Vagina (tissue), 2 donors: ENCODE data around the gene NUMA1. TPM values are rescaled to one million over a fixed set of nuclear protein-coding genes. Genes with fewer than 3 reads are reported as not detected.

Experiments used
- DNase-seq, 2 donors: peaks; one replicate each; pipeline ENCODE4 v3.0.0-alpha.2; 2017; ENCODE audit errors: extremely low spot score in 2 of 2
- H3K27ac ChIP-seq: fragments of 200-600 bp; sonication (generic); one replicate; pipeline ENCODE4 v1.5.1; 2019
- H3K27me3 ChIP-seq: fragments of 200-600 bp; sonication (generic); one replicate; pipeline ENCODE4 v1.5.1; 2019
- H3K36me3 ChIP-seq, 2 donors: fragments of 200-600 bp; sonication (generic); one replicate each; pipeline ENCODE4 v1.5.1; 2017 to 2019
- H3K4me1 ChIP-seq: fragments of 200-600 bp; sonication (generic); one replicate; pipeline ENCODE4 v1.5.1; 2019
- H3K4me3 ChIP-seq, 2 donors: fragments of 200-600 bp; sonication (generic); 1 replicate in 1 of 2; 2 replicates in 1 of 2; pipeline ENCODE4 v1.5.1; 2016 to 2019
- H3K9me3 ChIP-seq: fragments of 200-600 bp; sonication (generic); one replicate; pipeline ENCODE4 v1.5.1; 2019
- CTCF ChIP-seq, 3 experiments: fragments of 450-650 bp in 2 of 3; fragments of 200-600 bp in 1 of 3; sonication (generic) in 1 of 3; IDR thresholded peaks; one replicate each; pipeline ENCODE4 v1.5.1; 2017 to 2019; ENCODE audit warnings: antibody characterized with exemption in 3 of 3, mild to moderate bottlenecking in 2 of 3, moderate library complexity in 2 of 3
- POLR2A ChIP-seq, 2 donors: fragments of 450-650 bp; IDR thresholded peaks; one replicate each; pipeline ENCODE4 v1.6.1; 2017; ENCODE audit warnings: antibody characterized with exemption in 2 of 2, mild to moderate bottlenecking in 2 of 2, moderate library complexity in 2 of 2
- POLR2AphosphoS5 ChIP-seq, 2 donors: sonication (generic); formaldehyde crosslinking; IDR thresholded peaks; one replicate each; pipeline ENCODE4 v1.9.0; 2017; ENCODE audit warnings: antibody characterized with exemption in 2 of 2, mild to moderate bottlenecking in 2 of 2, low read depth in 1 of 2; ENCODE audit not compliant: insufficient read depth in 1 of 2
- intact Hi-C: fragments of 100-400 bp; cut with DNase I; formaldehyde crosslinking; loops from one replicate; pipeline ENCODE4 v1.15.1; 2023
- total RNA-seq: library from RNA; depleted of rRNA; stranded (reverse); fragments of >200 nt; gene quantifications from one replicate; pipeline ENCODE4 v1.2.3, GENCODE V29; 2016

NUMA1 gene
- total RNA-seq, 1 donor from 2014 or later = 314 TPM

GRCh38 chr11:72008728-72009127 is 71.6 kb downstream of the NUMA1 start:
- H3K27me3 ChIP-seq = no peaks in the 10 kb centered on the region
- peaks cover 31% of the 10 kb centered on the region for H3K4me1 ChIP-seq
- peaks cover 11 to 100% of the 10 kb centered on the region in 2 donors for H3K36me3 ChIP-seq
- H3K4me3 ChIP-seq = no peak overlapping the region
- no peaks in the 10 kb centered on the region for H3K9me3 ChIP-seq
- intact Hi-C loops = no loop called here
- TF ChIP-seq POLR2AphosphoS5 (IDR thresholded peaks at IDR 0.05; ENCODE audit: insufficient read depth in 1 of 2, low read depth in 1 of 2) (no peak), POLR2A (IDR thresholded peaks at IDR 0.05) (no peak), CTCF (IDR thresholded peaks at IDR 0.05) (no peak)
- H3K27ac ChIP-seq = no peak overlapping the region
- DNase-seq = no peak

DNA sequence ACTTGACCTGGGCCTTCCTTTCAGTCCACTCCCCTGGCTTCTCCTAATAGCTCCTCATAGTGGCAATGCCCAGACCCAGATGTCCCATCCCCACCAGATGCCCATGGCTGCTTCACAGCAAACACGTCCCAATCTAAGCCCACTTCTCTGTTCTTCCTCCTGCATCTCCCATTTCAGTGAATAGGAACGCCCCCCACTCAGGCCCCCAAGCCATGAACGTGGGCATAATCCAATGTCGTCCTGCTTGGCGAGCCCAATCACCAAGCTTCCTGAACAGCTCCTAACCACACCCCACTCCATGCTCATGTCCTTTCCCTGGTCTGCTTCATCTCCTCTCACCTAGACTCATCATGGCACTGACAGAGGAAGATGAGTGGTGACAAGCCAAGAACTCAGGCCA is 72.8 kb downstream of the NUMA1 start:
- peaks cover 11 to 100% of the 10 kb centered on the region in 2 donors for H3K36me3 ChIP-seq
- intact Hi-C loops = no loop called here
- no peak overlapping the region for H3K4me3 ChIP-seq
- peaks cover 19% of the 10 kb centered on the region for H3K4me1 ChIP-seq
- no peak overlapping the region for H3K27ac ChIP-seq
- DNase-seq = no peak
- no peak for TF ChIP-seq POLR2A (IDR thresholded peaks at IDR 0.05)
- no peak for TF ChIP-seq POLR2AphosphoS5 (IDR thresholded peaks at IDR 0.05; ENCODE audit: insufficient read depth in 1 of 2, low read depth in 1 of 2)
- no peak for TF ChIP-seq CTCF (IDR thresholded peaks at IDR 0.05)
- no peaks in the 10 kb centered on the region for H3K27me3 ChIP-seq
- no peaks in the 10 kb centered on the region for H3K9me3 ChIP-seq

- intact Hi-C loops = no loop called here
- peaks cover 11 to 98% of the 10 kb centered on the region in 2 donors for H3K36me3 ChIP-seq
- no peaks in the 10 kb centered on the region for H3K9me3 ChIP-seq
- DNase-seq = no peak
- no peak for TF ChIP-seq CTCF (IDR thresholded peaks at IDR 0.05)
- H3K27me3 ChIP-seq = no peaks in the 10 kb centered on the region
- no peak overlapping the region for H3K27ac ChIP-seq
- H3K4me1 ChIP-seq = peaks cover 14% of the 10 kb centered on the region
- H3K4me3 ChIP-seq = no peak overlapping the region
Observed at GRCh38 chr11:72007089-72007476, 73.3 kb downstream of the NUMA1 start.

GRCh38 chr11:72006309-72007088 is 73.8 kb downstream of the NUMA1 start:
- DNase-seq = no peak
- H3K27ac ChIP-seq = no peak overlapping the region

More at GRCh38 chr11:72006309-72007088, 73.8 kb downstream of the NUMA1 start:
- Histone ChIP-seq H3K4me1 (peaks cover 8% of the 10 kb centered on the region), H3K4me3 (no peak overlapping the region), H3K27me3 (no peaks in the 10 kb centered on the region), H3K36me3 (peaks cover 11 to 98% of the 10 kb centered on the region in 2 donors), H3K9me3 (no peaks in the 10 kb centered on the region)
- TF ChIP-seq CTCF (IDR thresholded peaks at IDR 0.05) = no peak
- no peak for TF ChIP-seq POLR2A (IDR thresholded peaks at IDR 0.05)
- TF ChIP-seq POLR2AphosphoS5 (IDR thresholded peaks at IDR 0.05; ENCODE audit: insufficient read depth in 1 of 2, low read depth in 1 of 2) = no peak
- intact Hi-C loops = no loop called here
